ENCODE data around the gene PSPH. TPM values are rescaled to one million over a fixed set of nuclear protein-coding genes. Genes with fewer than 3 reads are reported as not detected.

The PSPH gene
- total RNA-seq, 1 experiment from 2014 or later = 50.7 TPM

- H3K4me2 ChIP-seq (ENCODE audit: low read length) = no peak overlapping the region
- no peak overlapping the region for H3K27ac ChIP-seq (ENCODE audit: low read depth, low read length)
- no peaks in the 10 kb centered on the region for H3K36me3 ChIP-seq (ENCODE audit: control insufficient read depth in 1 of 2, insufficient read depth in 2 of 2, low read length in 2 of 2)
- CTCF ChIA-PET = no interaction called here
- H4K20me1 ChIP-seq (ENCODE audit: insufficient read depth) = no peaks in the 10 kb centered on the region
- DNase-seq (ENCODE audit: low read depth, low spot score) (no peak), ATAC-seq (no peak)
- no peaks in the 10 kb centered on the region for H3K27me3 ChIP-seq (ENCODE audit: insufficient read depth, low read length)
- peaks cover 72% of the 10 kb centered on the region for H3K79me2 ChIP-seq (ENCODE audit: insufficient read depth, low read length)
- H3K9ac ChIP-seq (ENCODE audit: low read length) = no peak overlapping the region
- no peak for TF ChIP-seq JUND (IDR thresholded peaks at IDR 0.05)
- TF ChIP-seq REST (IDR thresholded peaks at IDR 0.05; ENCODE audit: low read depth) = no peak
- no peak for TF ChIP-seq EZH2phosphoT487 (IDR thresholded peaks at IDR 0.05; ENCODE audit: borderline replicate concordance)
- no peak for TF ChIP-seq TCF7L2 (IDR thresholded peaks at IDR 0.05; ENCODE audit: borderline replicate concordance, extremely low read depth, insufficient read depth, insufficient read length)
- TF ChIP-seq CEBPB (IDR thresholded peaks at IDR 0.05; ENCODE audit: low read depth) = no peak
- no peak for TF ChIP-seq ELF1 (IDR thresholded peaks at IDR 0.05; ENCODE audit: borderline replicate concordance, low read depth)
- TF ChIP-seq EGR1 (IDR thresholded peaks at IDR 0.05; ENCODE audit: low read depth) = no peak
- TF ChIP-seq POLR2A (IDR thresholded peaks at IDR 0.05; ENCODE audit: borderline replicate concordance, extremely low read depth, insufficient read depth, insufficient read length) = no peak
- TF ChIP-seq FOSL1 (IDR thresholded peaks at IDR 0.05; ENCODE audit: low read depth) = no peak
- no peak for TF ChIP-seq SIN3A (IDR thresholded peaks at IDR 0.05; ENCODE audit: low read depth)
- no peak for TF ChIP-seq YY1 (IDR thresholded peaks at IDR 0.05; ENCODE audit: extremely low read depth, insufficient replicate concordance, low read depth, low read length)
- peaks cover 0 to 1% of the 10 kb centered on the region in 2 experiments; a peak in 2 of 4 replicates for H3K4me1 ChIP-seq (ENCODE audit: control insufficient read depth in 1 of 2, insufficient read depth in 2 of 2, low read length in 2 of 2)
- POLR2A ChIA-PET = no interaction called here
- RAD21 ChIA-PET (ENCODE audit: low non-redundant PET in 1 of 2, low total read pairs in 2 of 2, uncharacterized antibody in 2 of 2, unreplicated experiment in 2 of 2) = no interaction called here
- no peaks in the 10 kb centered on the region for H3K9me2 ChIP-seq (ENCODE audit: insufficient read depth)
- intact Hi-C loops (cut with micrococcal nuclease) = no loop called here
- no peaks in the 10 kb centered on the region for H3K9me3 ChIP-seq (ENCODE audit: control insufficient read depth in 1 of 2, insufficient read depth in 1 of 2, low read depth in 1 of 2, low read length in 2 of 2)
- no peak overlapping the region for H2AFZ ChIP-seq (ENCODE audit: low read depth, low read length, poor library complexity, severe bottlenecking)
- BruUV-seq (replicated peaks) = no TSS peak
- no peak overlapping the region for H3K4me3 ChIP-seq (replicated peaks in 1 of 2; ENCODE audit: low read depth in 1 of 2, low read length in 2 of 2)
Measured at GRCh38 chr7:55970978-55971377, 80.3 kb downstream of the PSPH start.
